ENCODE data around the gene FRMD4A.

DNA sequence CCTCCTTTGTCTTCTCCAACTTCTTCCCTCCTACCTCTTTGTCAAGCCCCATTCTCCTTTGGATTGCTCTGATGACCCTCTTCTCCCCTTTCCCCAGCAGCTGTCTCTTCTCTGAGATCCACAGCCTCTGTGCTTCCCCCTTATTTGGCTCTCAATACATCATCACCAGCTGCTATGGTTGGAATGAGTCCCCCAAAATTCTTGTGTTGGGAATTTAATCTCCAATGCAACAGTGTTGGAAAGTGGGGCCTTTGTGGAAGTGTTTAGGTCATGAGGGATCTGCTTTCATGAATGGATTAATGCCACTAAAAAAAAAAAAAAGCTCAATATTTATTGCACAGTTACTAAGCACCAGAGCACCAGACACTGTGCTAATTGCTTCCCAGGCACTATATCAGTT lies 39.2 kb upstream of the FRMD4A start:
- TF ChIP-seq, protein P1, sequence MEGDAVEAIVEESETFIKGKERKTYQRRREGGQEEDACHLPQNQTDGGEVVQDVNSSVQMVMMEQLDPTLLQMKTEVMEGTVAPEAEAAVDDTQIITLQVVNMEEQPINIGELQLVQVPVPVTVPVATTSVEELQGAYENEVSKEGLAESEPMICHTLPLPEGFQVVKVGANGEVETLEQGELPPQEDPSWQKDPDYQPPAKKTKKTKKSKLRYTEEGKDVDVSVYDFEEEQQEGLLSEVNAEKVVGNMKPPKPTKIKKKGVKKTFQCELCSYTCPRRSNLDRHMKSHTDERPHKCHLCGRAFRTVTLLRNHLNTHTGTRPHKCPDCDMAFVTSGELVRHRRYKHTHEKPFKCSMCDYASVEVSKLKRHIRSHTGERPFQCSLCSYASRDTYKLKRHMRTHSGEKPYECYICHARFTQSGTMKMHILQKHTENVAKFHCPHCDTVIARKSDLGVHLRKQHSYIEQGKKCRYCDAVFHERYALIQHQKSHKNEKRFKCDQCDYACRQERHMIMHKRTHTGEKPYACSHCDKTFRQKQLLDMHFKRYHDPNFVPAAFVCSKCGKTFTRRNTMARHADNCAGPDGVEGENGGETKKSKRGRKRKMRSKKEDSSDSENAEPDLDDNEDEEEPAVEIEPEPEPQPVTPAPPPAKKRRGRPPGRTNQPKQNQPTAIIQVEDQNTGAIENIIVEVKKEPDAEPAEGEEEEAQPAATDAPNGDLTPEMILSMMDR (IDR thresholded peaks at IDR 0.05; ENCODE audit: borderline replicate concordance, extremely low read depth, low read length, poor library complexity, severe bottlenecking), result no peak
- no peak for TF ChIP-seq EZH2 (IDR thresholded peaks at IDR 0.05; ENCODE audit: borderline replicate concordance, low read depth, low read length, severe bottlenecking)
